ENCODE data around the gene RETREG3.

RETREG3 gene

GRCh38 chr17:42608305-42609181 lies 631 bp downstream of the RETREG3 start:
- no peak for DNase-seq (ENCODE audit: low read depth)
- peak overlapping the region; percentile 84 for H3K4me3 ChIP-seq (ENCODE audit: low read depth, low read length)
- TF ChIP-seq CTCF (IDR thresholded peaks at IDR 0.05; ENCODE audit: control insufficient read depth, extremely low read depth, insufficient read depth), result no peak

GRCh38 chr17:42607769-42608168 lies 1.4 kb downstream of the RETREG3 start:
- H3K4me3 ChIP-seq (ENCODE audit: low read depth, low read length), result peak overlapping the region; percentile 84
- no peak for TF ChIP-seq CTCF (IDR thresholded peaks at IDR 0.05; ENCODE audit: control insufficient read depth, extremely low read depth, insufficient read depth)
- no peak for DNase-seq (ENCODE audit: low read depth)

- TF ChIP-seq CTCF (IDR thresholded peaks at IDR 0.05; ENCODE audit: control insufficient read depth, extremely low read depth, insufficient read depth), result no peak
- DNase-seq (ENCODE audit: low read depth), result no peak
- H3K4me3 ChIP-seq (ENCODE audit: low read depth, low read length), result no peak overlapping the region
These were observed 5.9 kb downstream of the RETREG3 start for GRCh38 chr17:42603318-42603717.

- H3K4me3 ChIP-seq (ENCODE audit: low read depth, low read length), result no peak overlapping the region
- no peak for DNase-seq (ENCODE audit: low read depth)
- no peak for TF ChIP-seq CTCF (IDR thresholded peaks at IDR 0.05; ENCODE audit: control insufficient read depth, extremely low read depth, insufficient read depth)
These were observed 10.3 kb downstream of the RETREG3 start for GRCh38 chr17:42598905-42599304.

GRCh38 chr17:42596386-42596785 lies 12.8 kb downstream of the RETREG3 start:
- DNase-seq (ENCODE audit: low read depth), result no peak
- TF ChIP-seq CTCF (IDR thresholded peaks at IDR 0.05; ENCODE audit: control insufficient read depth, extremely low read depth, insufficient read depth), result no peak
- H3K4me3 ChIP-seq (ENCODE audit: low read depth, low read length), result no peak overlapping the region

GRCh38 chr17:42591411-42591810 lies 17.8 kb downstream of the RETREG3 start:
- H3K4me3 ChIP-seq (ENCODE audit: low read depth, low read length), result no peak overlapping the region
- no peak for TF ChIP-seq CTCF (IDR thresholded peaks at IDR 0.05; ENCODE audit: control insufficient read depth, extremely low read depth, insufficient read depth)
- DNase-seq (ENCODE audit: low read depth), result no peak

- H3K4me3 ChIP-seq (ENCODE audit: low read depth, low read length), result no peak overlapping the region
- no peak for TF ChIP-seq CTCF (IDR thresholded peaks at IDR 0.05; ENCODE audit: control insufficient read depth, extremely low read depth, insufficient read depth)
- no peak for DNase-seq (ENCODE audit: low read depth)
These were observed 18.3 kb downstream of the RETREG3 start for GRCh38 chr17:42590886-42591285.

Data from LNCaP clone FGC (cell line).